ENCODE data around the gene SLCO4A1.
A peak's percentile ranks its signal among the peaks of the same experiment; 100 is the strongest.

Gene SLCO4A1

GRCh38 chr20:62631336-62632308 lies 10.7 kb upstream of the SLCO4A1 start:
- Histone ChIP-seq H3K4me2 (ENCODE audit: low read length) (0 out of 2 replicates have a peak overlapping the region, but pooled peaks have one; percentile 3), H3F3A (ENCODE audit: control insufficient read depth, insufficient read depth) (peaks cover 5% of the 10 kb centered on the region; the same call in 1 of the 2 replicates), H3K4me1 (ENCODE audit: control insufficient read depth, low read length) (peaks cover 74% of the 10 kb centered on the region), H3K36me3 (ENCODE audit: control insufficient read depth, low read length) (peaks cover 7% of the 10 kb centered on the region), H3K27me3 (ENCODE audit: control insufficient read depth, low read length) (no peaks in the 10 kb centered on the region), H3K9me3 (ENCODE audit: control insufficient read depth, insufficient read depth, low read length) (peaks cover 10% of the 10 kb centered on the region), H3K9me2 (replicated peaks; ENCODE audit: control insufficient read depth, low read length) (no peaks in the 10 kb centered on the region), H3K4me3 (ENCODE audit: low read length) (no peak overlapping the region), H3K79me2 (ENCODE audit: control insufficient read depth, low read length) (no peaks in the 10 kb centered on the region), H3K27ac (ENCODE audit: low read depth, low read length) (no peak overlapping the region), H4K20me1 (ENCODE audit: control insufficient read depth, insufficient read depth, low read depth, low read length) (no peaks in the 10 kb centered on the region)
- TF ChIP-seq EZH2phosphoT487 (IDR thresholded peaks at IDR 0.05; ENCODE audit: borderline replicate concordance, low read length) = no peak
- no peak for TF ChIP-seq CTCF (IDR thresholded peaks at IDR 0.05; ENCODE audit: low read depth, low read length, poor library complexity, severe bottlenecking)

DNA sequence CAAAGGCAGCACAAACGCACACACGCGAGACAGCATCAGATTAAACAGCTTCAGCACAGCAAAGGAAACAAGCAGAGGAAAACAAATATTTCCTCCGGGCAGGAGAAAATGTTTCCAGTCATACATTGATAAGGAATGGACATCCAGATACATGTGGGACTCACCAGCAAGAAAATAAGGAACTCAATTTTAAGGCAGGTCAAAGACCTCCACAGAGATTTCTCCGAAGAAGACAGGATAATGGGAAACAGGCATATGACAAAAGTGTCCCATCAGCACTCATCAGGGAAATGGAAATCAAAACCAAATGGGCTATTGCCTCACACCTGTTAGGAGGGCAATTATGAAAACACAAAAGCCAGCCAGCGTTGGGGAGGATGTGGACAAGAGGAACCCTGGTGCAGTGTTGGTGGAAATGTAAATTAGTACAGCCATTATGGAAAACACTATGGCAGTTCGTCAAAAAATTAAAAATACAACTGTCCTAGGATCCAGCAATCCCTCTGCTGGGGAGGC lies 9.7 kb upstream of the SLCO4A1 start:
- no peaks in the 10 kb centered on the region for H3K9me2 ChIP-seq (replicated peaks; ENCODE audit: control insufficient read depth, low read length)
- no peak overlapping the region for H3K4me3 ChIP-seq (ENCODE audit: low read length)
- no peak overlapping the region for H3K27ac ChIP-seq (ENCODE audit: low read depth, low read length)
- peak overlapping the region; percentile 25; the same call in 1 of the 2 replicates for H3K4me2 ChIP-seq (ENCODE audit: low read length)
- TF ChIP-seq EZH2phosphoT487 (IDR thresholded peaks at IDR 0.05; ENCODE audit: borderline replicate concordance, low read length) (no peak), CTCF (IDR thresholded peaks at IDR 0.05; ENCODE audit: low read depth, low read length, poor library complexity, severe bottlenecking) (no peak)
- no peaks in the 10 kb centered on the region for H3K79me2 ChIP-seq (ENCODE audit: control insufficient read depth, low read length)
- peaks cover 2% of the 10 kb centered on the region for H3K36me3 ChIP-seq (ENCODE audit: control insufficient read depth, low read length)
- no peaks in the 10 kb centered on the region for H3K27me3 ChIP-seq (ENCODE audit: control insufficient read depth, low read length)
- no peaks in the 10 kb centered on the region for H4K20me1 ChIP-seq (ENCODE audit: control insufficient read depth, insufficient read depth, low read depth, low read length)
- peaks cover 72% of the 10 kb centered on the region for H3K4me1 ChIP-seq (ENCODE audit: control insufficient read depth, low read length)
- H3K9me3 ChIP-seq (ENCODE audit: control insufficient read depth, insufficient read depth, low read length) = peaks cover 1% of the 10 kb centered on the region
- peaks cover 4% of the 10 kb centered on the region; the same call in 1 of the 2 replicates for H3F3A ChIP-seq (ENCODE audit: control insufficient read depth, insufficient read depth)

- Histone ChIP-seq H3K4me1 (ENCODE audit: control insufficient read depth, low read length) (peaks cover 61% of the 10 kb centered on the region), H3K4me2 (ENCODE audit: low read length) (no peak overlapping the region), H3F3A (ENCODE audit: control insufficient read depth, insufficient read depth) (no peaks in the 10 kb centered on the region)
Measured at GRCh38 chr20:62633598-62634329, 8.5 kb upstream of the SLCO4A1 start.

More at GRCh38 chr20:62633598-62634329, 8.5 kb upstream of the SLCO4A1 start:
- no peaks in the 10 kb centered on the region for H4K20me1 ChIP-seq (ENCODE audit: control insufficient read depth, insufficient read depth, low read depth, low read length)
- no peaks in the 10 kb centered on the region for H3K9me2 ChIP-seq (replicated peaks; ENCODE audit: control insufficient read depth, low read length)
- TF ChIP-seq EZH2phosphoT487 (IDR thresholded peaks at IDR 0.05; ENCODE audit: borderline replicate concordance, low read length) (no peak), CTCF (IDR thresholded peaks at IDR 0.05; ENCODE audit: low read depth, low read length, poor library complexity, severe bottlenecking) (no peak)
- H3K4me3 ChIP-seq (ENCODE audit: low read length) = no peak overlapping the region
- H3K27me3 ChIP-seq (ENCODE audit: control insufficient read depth, low read length) = no peaks in the 10 kb centered on the region
- H3K79me2 ChIP-seq (ENCODE audit: control insufficient read depth, low read length) = no peaks in the 10 kb centered on the region
- no peaks in the 10 kb centered on the region for H3K9me3 ChIP-seq (ENCODE audit: control insufficient read depth, insufficient read depth, low read length)
- H3K27ac ChIP-seq (ENCODE audit: low read depth, low read length) = no peak overlapping the region
- no peaks in the 10 kb centered on the region for H3K36me3 ChIP-seq (ENCODE audit: control insufficient read depth, low read length)

Data from DOHH2 (cell line).